ENCODE measurements around the gene KRTAP12-4.
"Not testable (repeated sequence)": the region's sequence is repeated elsewhere in the genome, so short reads cannot be mapped to it uniquely, and the experiment has no call there.

The KRTAP12-4 gene

GRCh38 chr21:44697811-44698734, 43.6 kb upstream of the KRTAP12-4 start:
- Histone ChIP-seq H3K4me3 (ENCODE audit: severe bottlenecking) (no peak overlapping the region), H3K27ac (ENCODE audit: poor library complexity, severe bottlenecking) (no peak overlapping the region), H3K27me3 (ENCODE audit: insufficient read depth, poor library complexity, severe bottlenecking) (peaks cover 25% of the 10 kb centered on the region), H3K4me1 (ENCODE audit: insufficient read depth, poor library complexity, severe bottlenecking) (no peaks in the 10 kb centered on the region), H3K36me3 (ENCODE audit: low read depth) (no peaks in the 10 kb centered on the region), H3K9me3 (ENCODE audit: severe bottlenecking) (peaks cover 3% of the 10 kb centered on the region)
- ATAC-seq (ENCODE audit: low read depth) (no peak), DNase-seq (ENCODE audit: low spot score) (no peak)
- TF ChIP-seq, protein P1, sequence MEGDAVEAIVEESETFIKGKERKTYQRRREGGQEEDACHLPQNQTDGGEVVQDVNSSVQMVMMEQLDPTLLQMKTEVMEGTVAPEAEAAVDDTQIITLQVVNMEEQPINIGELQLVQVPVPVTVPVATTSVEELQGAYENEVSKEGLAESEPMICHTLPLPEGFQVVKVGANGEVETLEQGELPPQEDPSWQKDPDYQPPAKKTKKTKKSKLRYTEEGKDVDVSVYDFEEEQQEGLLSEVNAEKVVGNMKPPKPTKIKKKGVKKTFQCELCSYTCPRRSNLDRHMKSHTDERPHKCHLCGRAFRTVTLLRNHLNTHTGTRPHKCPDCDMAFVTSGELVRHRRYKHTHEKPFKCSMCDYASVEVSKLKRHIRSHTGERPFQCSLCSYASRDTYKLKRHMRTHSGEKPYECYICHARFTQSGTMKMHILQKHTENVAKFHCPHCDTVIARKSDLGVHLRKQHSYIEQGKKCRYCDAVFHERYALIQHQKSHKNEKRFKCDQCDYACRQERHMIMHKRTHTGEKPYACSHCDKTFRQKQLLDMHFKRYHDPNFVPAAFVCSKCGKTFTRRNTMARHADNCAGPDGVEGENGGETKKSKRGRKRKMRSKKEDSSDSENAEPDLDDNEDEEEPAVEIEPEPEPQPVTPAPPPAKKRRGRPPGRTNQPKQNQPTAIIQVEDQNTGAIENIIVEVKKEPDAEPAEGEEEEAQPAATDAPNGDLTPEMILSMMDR (IDR thresholded peaks at IDR 0.05; ENCODE audit: poor library complexity, severe bottlenecking): no peak

DNA sequence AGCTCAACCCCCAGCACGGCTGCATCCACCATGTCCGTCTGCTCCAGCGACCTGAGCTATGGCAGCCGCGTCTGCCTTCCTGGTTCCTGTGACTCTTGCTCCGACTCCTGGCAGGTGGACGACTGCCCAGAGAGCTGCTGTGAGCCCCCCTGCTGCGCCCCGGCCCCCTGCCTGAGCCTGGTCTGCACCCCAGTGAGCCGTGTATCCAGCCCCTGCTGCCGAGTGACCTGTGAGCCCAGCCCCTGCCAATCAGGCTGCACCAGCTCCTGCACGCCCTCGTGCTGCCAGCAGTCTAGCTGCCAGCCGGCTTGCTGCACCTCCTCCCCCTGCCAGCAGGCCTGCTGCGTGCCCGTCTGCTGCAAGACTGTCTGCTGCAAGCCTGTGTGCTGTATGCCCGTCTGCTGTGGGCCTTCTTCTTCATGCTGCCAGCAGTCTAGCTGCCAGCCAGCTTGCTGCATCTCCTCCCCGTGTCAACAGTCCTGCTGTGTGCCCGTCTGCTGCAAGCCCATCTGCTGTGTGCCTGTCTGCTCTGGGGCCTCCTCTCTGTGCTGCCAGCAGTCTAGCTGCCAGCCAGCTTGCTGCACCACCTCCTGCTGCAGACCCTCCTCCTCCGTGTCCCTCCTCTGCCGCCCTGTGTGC, 42.8 kb upstream of the KRTAP12-4 start, which contains the start of gene KRTAP10-12:
TSS of gene KRTAP10-12 (plus strand) at position 1 of the 639 bp plus-strand sequence. CDS start at position 31, 30 bp downstream.
- DNase-seq (ENCODE audit: low spot score); H3K4me1 ChIP-seq (ENCODE audit: insufficient read depth, poor library complexity, severe bottlenecking); H3K27ac ChIP-seq (ENCODE audit: poor library complexity, severe bottlenecking); H3K36me3 ChIP-seq (ENCODE audit: low read depth); H3K9me3 ChIP-seq (ENCODE audit: severe bottlenecking); ATAC-seq (ENCODE audit: low read depth); H3K4me3 ChIP-seq (ENCODE audit: severe bottlenecking): not testable (repeated sequence)
- peaks cover 28% of the 10 kb centered on the region for H3K27me3 ChIP-seq (ENCODE audit: insufficient read depth, poor library complexity, severe bottlenecking)

- no peaks in the 10 kb centered on the region for H3K4me1 ChIP-seq (ENCODE audit: insufficient read depth, poor library complexity, severe bottlenecking)
- peaks cover 35% of the 10 kb centered on the region for H3K27me3 ChIP-seq (ENCODE audit: insufficient read depth, poor library complexity, severe bottlenecking)
- no peak overlapping the region for H3K4me3 ChIP-seq (ENCODE audit: severe bottlenecking)
- no peak for ATAC-seq (ENCODE audit: low read depth)
- peaks cover 8% of the 10 kb centered on the region for H3K9me3 ChIP-seq (ENCODE audit: severe bottlenecking)
- TF ChIP-seq, protein P1 (IDR thresholded peaks at IDR 0.05; ENCODE audit: poor library complexity, severe bottlenecking): no peak
- H3K27ac ChIP-seq (ENCODE audit: poor library complexity, severe bottlenecking): no peak overlapping the region
- no peak for DNase-seq (ENCODE audit: low spot score)
- no peaks in the 10 kb centered on the region for H3K36me3 ChIP-seq (ENCODE audit: low read depth)
These were observed 42.1 kb upstream of the KRTAP12-4 start for GRCh38 chr21:44696572-44696971.

DNA sequence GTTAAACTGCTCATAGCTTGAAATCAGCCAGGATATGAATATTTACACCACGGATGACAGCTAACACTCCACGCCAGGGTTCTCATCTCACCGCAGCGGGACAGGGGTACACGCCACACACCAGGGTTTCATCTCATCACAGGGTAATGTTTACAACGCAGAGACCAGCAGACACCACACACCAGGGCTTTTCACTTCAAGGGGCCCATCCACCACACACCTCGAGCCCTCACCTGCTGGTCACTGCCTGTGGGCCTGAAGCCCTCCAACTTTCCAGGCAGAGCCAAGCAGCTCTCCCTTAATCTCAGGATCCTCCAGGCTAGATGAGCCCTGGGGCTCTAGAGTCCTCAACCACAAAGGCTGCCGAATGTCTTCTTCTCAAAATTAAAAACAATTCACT, 41.2 kb upstream of the KRTAP12-4 start:
- TF ChIP-seq, protein P1 (IDR thresholded peaks at IDR 0.05; ENCODE audit: poor library complexity, severe bottlenecking): no peak
- H3K4me3 ChIP-seq (ENCODE audit: severe bottlenecking): no peak overlapping the region
- H3K27ac ChIP-seq (ENCODE audit: poor library complexity, severe bottlenecking): no peak overlapping the region
- no peak for ATAC-seq (ENCODE audit: low read depth)
- peaks cover 34% of the 10 kb centered on the region for H3K27me3 ChIP-seq (ENCODE audit: insufficient read depth, poor library complexity, severe bottlenecking)
- H3K4me1 ChIP-seq (ENCODE audit: insufficient read depth, poor library complexity, severe bottlenecking): no peaks in the 10 kb centered on the region
- peaks cover 8% of the 10 kb centered on the region for H3K9me3 ChIP-seq (ENCODE audit: severe bottlenecking)
- DNase-seq (ENCODE audit: low spot score): no peak
- no peaks in the 10 kb centered on the region for H3K36me3 ChIP-seq (ENCODE audit: low read depth)

DNA sequence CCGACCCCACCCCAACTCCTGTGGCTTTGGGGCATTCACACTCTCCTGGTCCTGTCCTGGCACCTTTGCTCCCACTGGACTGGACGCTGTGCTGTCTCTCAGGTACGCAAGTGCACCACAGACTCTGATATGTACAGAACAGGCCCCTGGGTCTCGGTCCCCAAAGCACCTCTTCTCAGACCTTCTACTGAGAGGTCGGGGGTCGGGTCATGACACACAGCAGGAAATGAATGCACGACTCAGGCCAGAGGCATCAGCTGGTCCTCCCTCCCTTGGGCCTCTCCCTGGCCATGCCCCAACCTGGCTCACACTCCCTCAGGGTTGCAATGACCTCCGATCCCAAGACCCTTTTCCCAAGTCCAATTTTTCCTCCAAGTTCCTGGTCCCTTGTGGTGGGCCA, 40.7 kb upstream of the KRTAP12-4 start:
- Histone ChIP-seq H3K36me3 (ENCODE audit: low read depth) (no peaks in the 10 kb centered on the region), H3K27me3 (ENCODE audit: insufficient read depth, poor library complexity, severe bottlenecking) (peaks cover 29% of the 10 kb centered on the region), H3K4me1 (ENCODE audit: insufficient read depth, poor library complexity, severe bottlenecking) (no peaks in the 10 kb centered on the region), H3K9me3 (ENCODE audit: severe bottlenecking) (peaks cover 8% of the 10 kb centered on the region), H3K4me3 (ENCODE audit: severe bottlenecking) (no peak overlapping the region), H3K27ac (ENCODE audit: poor library complexity, severe bottlenecking) (no peak overlapping the region)
- TF ChIP-seq, protein P1 (IDR thresholded peaks at IDR 0.05; ENCODE audit: poor library complexity, severe bottlenecking): no peak
- ATAC-seq (ENCODE audit: low read depth) (no peak), DNase-seq (ENCODE audit: low spot score) (no peak)
